GM19239 (cell line): Measurements from ENCODE around the gene OR2A14.
"Not testable (repeated sequence)": the region's sequence is repeated elsewhere in the genome, so short reads cannot be mapped to it uniquely, and the experiment has no call there.

ENCODE experiments used
- DNase-seq: peaks from one replicate; pipeline ENCODE4 v3.0.0; 2011; ENCODE audit warnings: low spot score; ENCODE audit not compliant: insufficient read length
- FAIRE-seq: peaks from 2 replicates; lab custom pipeline; 2011; peaks lifted over from hg19 to GRCh38; lab: Jason Lieb, UNC

The OR2A14 gene

DNA sequence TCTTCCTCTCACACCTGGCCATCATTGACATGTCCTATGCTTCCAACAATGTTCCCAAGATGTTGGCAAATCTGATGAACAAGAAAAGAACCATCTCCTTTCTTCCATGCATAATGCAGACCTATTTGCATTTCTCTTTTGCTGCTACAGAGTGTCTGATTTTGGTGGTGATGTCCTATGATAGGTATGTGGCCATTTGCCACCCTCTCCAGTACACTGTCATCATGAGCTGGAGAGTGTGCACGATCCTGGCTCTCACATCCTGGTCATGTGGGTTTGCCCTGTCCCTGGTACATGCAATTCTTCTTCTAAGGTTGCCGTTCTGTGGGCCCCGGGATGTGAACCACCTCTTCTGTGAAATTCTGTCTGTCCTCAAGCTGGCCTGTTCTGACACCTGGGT lies 19.2 kb downstream of the OR2A14 start:
- FAIRE-seq = no peak
- DNase-seq = no peak

DNA sequence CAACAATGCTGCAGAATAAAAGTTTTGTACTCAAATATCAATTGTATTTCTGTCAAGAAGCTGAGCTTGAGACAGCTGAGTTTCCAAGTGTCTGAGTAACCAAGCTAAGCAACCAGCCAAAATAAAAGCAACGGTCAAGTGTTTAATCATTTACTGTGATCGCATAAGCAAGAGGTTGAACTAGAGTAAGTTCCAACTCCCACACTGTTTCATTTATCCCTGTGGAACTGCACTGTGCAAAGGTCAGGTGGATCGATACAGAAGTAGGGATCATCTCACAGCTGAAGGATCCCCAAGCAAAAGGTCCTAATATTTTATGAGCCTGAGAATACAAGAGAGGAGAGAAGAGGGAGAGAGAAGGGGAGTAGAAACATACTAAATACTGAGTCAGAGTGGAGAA lies 21.4 kb downstream of the OR2A14 start:
- FAIRE-seq (no peak), DNase-seq (no peak)

DNA sequence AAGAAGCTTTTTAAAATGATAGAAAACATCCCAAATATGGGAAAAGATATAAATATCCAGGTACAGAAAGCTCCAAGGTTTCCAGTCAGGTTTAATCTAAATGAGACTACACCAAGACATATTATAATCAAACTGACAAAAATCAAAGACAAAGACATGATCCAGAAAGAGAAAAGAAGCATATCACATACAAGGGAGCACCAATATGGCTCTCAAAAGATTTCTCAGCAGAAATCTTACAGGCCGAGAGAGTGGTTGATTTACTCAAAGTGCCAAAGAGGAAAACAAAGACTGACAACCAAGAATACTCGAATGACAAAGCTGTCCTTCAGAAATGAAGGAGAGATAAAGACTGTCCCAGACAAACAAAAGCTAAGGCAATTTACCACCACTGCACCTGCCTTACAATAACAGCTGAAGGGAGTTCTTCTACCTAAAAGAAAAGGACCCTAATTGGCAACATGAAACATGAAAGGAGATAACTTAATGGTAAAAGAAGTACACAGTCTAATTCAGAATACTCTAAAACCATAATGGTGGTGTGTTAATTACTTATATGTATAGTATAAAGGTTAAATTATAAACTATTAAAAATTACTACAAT lies 25.4 kb downstream of the OR2A14 start:
- no peak for FAIRE-seq
- DNase-seq = no peak

DNA sequence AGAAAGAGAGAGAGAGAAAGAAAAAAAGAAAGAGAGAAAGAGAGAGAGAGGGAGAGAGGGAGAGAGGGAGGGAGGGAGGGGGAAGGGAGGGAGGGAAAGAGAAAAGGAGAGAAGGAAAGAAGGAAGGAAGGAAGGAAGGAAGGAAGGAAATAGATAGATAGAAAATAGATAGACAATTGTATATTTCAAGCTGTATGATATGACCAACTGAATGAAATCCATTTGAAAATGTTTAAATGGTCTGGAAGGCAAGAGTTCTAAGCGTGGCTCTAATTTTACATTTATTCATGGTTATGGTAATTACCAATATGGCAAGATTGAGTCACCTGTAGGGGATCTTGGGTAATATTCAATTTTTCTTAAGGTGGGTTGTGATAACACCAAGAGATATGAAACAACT lies 35.9 kb downstream of the OR2A14 start:
- no peak for DNase-seq
- FAIRE-seq = no peak

DNA sequence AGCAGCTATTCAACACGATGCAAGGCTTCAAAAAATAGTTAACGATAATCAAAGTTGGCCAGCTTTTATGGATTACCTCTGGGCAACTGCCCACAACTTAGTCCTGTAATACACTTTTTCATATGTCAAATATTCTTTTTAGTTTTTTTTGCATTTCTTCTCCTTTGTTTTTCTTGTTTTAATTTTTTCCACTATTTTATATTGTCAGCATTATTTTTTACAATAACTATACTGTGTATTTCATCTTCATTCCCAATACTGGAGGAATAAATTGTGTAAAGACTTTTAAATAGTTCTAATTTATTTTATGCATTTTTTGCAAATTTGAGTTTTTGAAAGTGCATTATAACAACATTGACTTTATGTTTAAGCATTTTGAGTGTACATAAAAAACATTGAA lies 41.8 kb downstream of the OR2A14 start:
- DNase-seq = no peak
- no peak for FAIRE-seq

DNA sequence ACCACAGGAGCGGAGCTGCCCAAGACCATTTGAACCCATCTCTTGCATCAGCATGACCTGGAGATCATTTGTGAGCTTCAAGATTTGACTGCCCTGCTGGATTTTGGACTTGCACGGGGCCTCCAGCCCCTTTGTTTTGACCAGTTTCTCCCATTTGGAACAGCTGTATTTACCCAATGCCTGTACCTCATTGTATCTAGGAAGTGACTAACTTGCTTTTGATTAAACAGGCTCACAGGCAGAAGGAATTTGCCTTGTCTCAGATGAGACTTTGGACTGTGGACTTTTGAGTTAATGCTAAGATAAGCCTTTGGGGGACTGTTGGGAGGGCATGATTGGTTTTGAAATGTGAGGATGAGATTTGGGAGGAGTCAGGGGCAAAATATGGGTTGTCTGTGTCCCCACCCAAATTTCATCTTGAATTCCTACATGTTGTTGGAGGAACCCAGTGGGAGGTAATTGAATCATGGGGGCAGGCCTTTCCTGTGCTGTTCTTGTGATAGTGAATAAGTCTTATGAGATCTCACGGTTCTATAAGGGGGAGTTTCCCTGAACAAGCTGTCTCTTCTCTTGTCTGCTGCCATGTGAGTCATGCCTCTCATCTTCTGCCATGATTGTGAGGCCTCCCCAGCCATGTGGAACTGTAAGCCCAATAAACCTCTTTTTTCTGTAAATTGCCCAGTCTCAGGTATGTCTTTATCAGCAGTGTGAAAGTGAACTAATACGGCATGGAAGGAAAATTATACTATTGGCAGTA lies 48.8 kb downstream of the OR2A14 start:
- DNase-seq, FAIRE-seq: not testable (repeated sequence)

DNA sequence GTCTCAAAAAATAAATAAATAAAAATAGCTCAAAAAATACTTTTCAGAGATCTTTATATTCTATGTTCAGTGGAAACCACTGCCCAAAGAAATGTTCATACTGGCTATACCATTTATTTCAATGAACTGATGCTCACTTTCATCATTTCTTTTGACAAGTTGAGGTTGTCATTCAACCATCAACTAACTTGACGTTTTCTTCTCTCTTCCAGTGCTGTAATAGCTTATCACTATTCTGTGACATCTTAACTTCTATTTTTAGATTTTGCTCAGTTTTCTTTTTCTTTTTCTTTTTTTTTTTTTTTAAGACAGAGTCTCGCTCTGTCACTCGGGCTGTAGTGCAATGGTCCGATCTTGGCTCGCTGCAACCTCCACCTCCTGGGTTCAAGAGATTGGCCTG lies 51.6 kb downstream of the OR2A14 start:
- no peak for FAIRE-seq
- no peak for DNase-seq

DNA sequence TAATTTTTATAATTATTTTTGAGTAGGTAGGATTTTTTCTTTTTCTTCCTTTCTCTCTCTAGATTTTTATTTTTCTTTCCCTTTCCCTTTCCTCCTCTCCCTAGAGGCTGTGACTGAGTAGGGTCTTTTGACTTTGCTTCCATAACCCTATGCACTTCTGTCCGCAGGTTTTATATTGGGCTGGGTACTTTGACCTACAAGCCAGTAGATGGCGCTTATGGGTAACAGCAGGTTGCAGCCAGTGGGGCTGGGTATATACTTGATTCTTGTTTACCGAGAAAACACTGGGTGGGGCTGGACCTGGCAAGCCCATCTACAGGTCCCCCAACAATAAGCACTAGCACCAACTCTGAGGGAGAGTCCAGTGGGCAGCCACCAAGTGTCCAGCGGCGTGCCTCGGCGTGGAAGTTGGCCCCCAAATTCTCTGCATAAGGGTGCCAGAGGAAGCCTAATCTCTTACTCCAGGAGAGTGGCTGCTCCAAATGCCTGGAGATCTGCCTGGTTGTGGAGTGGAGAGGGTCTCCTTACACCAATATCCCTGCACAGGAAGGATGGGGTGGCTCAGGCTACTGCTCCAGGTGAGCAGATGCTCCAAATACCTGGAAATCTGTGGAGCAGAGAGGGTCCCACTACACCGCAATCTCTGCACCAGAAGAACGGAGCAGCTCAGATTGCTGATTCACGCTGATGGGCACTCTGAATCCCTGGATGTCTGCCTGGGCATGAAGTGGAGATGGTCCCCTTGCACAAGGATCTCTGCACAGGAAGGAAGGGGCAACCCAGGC lies 55.6 kb downstream of the OR2A14 start:
- peak; percentile 61 for FAIRE-seq
- not testable (repeated sequence) for DNase-seq

DNA sequence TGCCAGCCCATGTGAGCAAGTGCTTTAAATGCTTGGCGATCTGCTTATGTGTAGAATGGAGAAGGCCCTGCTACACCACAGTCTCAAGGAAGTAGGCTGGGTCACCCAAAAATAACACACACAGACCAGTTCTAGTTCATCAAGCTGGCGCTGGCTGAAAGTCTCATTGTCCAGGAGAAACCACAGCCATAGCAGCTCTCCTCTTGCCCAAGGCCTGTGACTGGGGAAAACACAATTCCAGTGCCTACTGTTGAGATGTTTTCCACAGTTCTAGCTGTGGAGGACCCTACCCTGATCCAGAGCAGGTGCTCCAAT lies 56.1 kb downstream of the OR2A14 start:
- FAIRE-seq, DNase-seq: not testable (repeated sequence)
